Smooth muscle cell of the brain vasculature (primary cell): ENCODE results near the gene NDP.
A peak's percentile ranks its signal among the peaks of the same experiment; 100 is the strongest.
"Not testable (repeated sequence)": the region's sequence is repeated elsewhere in the genome, so short reads cannot be mapped to it uniquely, and the experiment has no call there.

Experiments
- DNase-seq: peaks from one replicate; pipeline ENCODE4 v3.0.0-alpha.2; 2012; ENCODE audit warnings: low read depth, low spot score

NDP gene

DNA sequence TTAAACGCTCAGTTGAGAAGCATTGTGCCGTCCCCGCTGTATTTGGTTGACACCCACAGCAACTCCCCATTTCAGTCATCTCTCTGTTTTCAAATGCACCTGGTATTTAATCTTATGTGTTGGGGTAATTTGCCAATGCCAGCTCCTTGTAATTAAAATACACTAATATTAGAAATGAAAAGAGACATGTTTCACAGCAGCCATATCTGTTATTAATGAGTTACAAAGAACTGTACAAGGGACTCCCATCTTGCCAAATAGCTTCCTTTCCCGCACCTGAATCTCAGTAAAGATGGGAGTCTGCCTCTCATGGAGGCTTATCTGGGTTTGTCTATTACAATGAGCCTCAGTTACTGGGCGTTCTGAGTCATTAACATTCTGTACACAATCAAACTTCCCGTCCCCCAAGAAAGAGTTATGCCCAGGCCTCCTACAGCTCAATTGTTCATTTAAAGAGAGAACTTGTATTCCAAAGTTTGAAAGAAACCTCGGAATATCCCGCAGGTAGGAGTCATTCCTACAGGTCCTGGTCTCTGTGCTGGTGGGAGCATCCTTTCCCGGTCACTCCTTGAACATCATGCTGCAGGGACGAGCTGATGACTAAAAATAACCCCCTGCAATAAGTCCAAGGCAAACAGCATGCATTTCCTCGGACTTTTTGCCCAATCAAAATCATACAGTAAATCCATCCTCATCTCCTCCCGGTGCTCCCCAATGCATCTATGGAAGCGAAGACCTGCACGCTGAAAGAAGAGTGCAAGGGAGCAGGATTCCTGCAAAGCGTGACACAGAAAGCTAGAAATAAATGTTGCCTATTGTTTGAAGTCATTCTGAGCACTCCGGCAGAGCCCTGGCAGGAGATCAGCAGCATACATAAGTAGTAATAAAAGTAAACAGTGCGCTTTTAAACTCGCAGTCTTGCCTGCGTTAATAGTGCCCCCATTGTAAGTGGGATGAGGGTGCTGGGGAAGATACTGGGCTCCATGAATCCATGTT is 926 bp downstream of the NDP start:
- no peak for DNase-seq

DNA sequence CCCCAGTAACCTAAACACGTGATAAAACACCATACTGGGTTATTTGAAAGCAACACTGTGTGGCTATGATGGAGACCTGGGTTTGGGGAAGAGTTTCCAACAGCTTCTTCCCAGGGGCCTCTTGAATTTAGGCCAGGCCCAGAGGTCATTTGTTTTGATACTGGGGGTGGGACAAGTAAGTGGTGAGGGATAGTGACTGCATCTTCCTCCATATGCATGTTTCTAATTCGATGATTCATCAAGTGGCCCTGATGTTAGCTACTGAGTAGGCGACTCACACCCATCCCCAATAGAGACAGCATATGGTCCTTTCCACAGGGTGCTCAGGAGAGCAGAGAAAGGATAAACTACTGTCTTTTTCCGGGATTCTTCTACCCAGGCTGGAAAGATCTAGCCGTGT is 2.7 kb downstream of the NDP start:
- DNase-seq, result no peak

DNA sequence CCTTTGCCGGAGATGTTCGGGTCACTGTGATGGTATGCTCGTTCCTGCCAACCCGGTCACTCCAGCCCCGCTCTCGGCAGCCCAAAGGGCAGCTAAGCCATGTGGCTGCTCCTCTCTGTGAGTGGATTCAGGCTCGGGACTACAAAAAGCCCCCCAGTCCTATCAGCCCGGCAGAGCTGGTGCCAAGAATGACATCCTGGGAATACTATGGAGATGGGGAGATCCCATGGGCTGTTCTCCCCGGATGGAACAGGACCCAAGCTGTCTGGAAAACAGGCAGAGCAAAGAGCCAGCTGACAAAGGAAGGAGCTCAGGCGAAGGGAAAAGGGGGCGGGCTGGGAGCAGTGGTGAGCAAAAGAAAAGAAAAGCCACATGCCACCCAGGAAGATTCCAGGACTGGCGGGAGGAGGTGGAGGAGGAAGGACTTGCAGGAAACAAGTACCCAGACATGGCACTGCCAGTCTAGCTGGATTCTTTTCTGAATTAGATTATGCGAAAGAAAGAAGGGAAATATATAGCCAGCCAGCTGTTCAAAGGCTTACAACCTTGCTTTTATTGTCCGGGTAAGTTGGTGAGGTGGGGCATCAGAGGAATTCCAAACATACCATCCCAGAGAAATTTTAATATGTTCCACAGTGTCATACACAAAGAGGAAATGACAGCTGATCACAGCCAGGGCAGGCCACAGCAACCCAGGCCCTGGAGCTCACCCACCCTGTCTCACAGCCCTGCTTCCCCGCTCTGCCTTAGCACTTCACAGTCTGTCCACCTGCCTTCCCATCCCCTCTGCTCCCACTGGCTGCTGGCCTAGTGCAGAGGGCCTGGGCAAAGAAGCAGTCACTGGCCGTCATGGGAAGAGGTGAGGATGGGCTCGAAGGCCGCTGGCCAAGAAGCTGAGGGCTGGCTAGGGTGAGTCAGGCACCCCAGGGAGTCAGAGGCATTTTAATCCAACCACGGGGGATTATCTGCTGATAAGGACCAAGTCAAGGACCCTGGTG is 3.4 kb downstream of the NDP start:
- no peak for DNase-seq

DNA sequence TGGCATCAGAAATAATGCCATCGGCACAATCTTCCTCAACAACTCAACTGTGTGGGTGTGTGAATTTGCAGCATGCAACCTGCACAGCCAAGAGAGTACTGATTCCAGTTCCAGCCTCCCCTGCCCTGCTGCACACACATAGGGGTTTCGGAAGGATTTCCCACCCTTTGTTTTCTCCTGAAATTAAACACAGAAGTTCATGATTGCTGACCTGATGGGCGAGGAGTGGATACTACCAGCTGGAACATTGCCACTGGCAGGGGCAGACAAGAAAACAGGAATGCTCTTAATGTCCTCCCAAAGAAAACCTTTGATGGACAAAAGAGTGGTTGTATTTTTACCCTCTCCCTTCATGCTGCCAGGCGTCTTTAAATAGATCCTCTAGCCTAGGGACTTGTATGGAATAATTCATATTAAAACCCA is 4.8 kb downstream of the NDP start:
- no peak for DNase-seq

DNA sequence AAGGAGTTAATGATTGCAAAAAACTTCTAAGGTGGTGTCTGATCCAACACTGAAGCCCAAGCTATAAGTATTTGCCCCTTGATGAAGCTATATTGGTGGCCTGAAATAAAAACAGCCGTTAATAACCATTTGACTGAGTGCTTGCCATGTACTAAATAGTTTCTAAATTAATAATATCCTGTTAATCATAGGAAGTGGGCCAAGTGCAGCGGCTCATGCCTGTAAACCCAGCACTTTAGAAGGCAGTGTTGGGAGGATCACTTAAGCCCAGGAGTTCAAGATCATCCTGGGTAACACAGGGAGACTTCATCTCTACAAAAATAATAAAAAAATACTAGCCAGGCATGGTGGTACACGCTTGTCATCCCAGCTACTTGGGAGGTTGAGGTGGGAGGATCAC is 8.3 kb downstream of the NDP start:
- no peak for DNase-seq

DNA sequence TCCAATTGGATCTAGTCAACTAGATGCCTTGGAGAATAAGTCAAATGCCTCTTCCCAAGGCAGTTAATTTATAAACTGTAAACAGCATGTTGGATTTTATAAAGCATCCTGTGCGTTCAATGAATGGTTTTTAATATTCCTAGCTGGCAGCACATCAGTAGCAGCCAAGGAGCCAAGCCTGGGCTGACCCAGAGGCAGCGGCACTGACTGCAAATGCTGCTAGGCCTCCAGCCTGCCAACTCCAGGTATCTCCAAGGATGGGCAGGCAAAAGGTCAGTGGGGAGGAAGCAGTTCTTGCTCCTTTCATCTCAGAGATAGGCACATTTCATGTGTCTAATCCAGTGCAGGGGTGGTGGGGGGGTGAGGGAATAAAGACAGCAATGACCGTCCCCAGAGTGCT is 9.5 kb downstream of the NDP start:
- DNase-seq, result no peak

DNA sequence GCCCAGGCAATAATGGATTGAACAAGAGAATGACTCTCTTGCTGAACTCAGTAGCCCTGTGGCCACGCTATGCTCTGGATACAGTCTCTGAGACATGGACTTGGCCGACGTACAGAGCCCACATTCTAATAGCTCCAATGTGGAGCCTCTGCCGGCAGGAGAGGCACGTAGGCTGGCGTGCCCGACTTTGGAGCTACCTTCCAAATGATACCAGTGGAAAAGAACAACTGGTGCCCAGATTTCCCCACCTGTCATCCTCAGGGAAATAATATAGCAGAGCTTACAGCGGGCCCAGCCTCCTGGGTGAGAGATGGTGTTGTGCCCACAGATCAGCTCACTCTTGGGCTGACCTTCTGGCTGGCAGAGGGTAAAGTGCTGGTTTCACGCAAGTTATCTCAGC is 10.6 kb downstream of the NDP start:
- no peak for DNase-seq

DNA sequence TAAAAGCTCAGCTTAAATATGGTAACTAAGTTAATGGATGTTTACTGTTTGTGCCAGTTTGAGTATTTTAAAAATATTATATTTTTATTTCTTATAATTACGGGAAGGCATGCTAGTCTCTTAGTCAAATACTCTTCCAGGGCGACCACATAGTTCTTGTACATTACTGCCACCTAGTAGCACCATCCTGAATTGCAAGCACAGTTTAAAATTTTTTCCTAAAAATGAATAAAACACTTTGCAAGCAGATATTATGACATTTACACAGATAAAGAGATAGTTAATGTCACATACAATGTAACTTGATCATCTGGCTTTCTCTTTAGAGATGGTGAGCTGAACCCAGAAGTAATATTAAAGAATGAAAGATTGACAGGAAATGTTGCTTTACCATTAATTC is 11.5 kb downstream of the NDP start:
- DNase-seq, result no peak

DNA sequence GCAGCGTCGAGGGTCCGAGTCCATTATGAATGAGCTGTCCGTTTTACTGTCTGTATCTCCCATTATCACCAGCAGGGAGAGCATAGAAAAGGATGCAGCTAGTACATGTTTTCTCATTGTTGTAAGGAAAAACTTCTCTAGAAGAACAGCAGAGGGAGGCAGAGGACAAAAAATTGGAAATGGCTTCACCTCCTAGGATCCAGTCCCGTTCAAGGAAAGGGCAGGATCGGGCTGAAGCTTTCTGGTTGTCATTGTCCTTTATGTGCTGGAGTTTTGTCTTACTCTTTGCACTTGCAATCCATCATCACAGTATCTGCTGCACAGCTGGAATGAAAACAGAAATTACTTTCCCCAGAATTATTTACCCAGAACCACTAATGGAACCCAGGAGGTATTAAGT is 14.7 kb downstream of the NDP start:
- DNase-seq, result peak; percentile 35

DNA sequence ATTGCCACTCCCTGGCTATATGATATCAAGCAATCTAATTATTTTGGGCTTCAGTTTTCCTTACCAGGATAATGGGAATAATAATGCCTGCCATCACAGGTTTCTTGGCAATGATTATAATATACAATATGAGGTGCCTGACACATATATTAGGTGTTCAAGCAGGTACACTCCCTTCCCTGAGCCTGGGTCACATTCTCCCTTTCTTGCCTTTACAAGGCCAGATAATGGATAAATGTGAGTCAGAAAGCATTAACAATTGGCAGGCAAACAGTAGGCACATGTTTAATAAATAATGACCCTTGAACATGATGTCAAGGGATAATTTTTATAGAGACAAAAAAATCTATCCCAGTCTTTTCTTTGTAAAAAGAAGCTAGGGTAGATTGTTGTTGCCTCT is 17.2 kb downstream of the NDP start:
- DNase-seq, result no peak

DNA sequence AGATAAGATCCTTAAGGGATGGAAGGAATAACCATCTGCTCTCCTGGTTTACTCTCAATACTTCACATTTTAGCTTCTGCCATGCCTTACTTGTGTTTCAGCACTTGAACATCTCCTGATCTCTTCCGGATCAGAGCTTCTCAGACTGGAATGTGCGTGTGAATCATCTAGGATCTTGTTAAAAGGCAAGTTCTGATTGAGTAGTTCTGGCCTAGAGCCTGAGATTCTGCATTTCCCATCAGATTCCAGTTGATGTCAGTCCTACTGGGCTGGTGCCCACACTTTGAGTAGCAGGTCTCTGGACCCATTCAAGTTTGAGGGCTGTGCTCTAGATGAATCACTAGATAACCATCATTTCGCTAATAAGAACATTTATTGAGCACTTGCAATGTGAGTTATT is 20.0 kb downstream of the NDP start:
- no peak for DNase-seq

DNA sequence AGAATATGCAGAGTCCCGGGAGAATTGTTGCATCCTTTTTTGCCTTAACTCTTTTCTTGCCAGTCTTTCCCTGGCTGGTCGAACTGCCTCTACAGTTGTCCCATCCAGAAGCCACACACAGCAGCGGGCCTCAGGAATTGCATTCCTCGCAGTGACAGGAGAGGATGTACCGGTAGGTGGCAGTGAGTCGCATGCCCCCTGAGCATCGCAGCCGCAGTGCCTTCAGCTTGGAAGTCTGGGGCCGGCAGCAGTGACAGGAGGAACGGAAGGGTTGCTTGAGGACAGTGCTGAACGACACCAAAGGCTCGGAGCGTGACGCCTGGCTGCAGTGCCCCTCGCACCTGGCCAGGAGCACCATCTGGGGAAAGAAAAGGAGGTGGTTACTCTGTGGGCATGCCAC is 23.5 kb downstream of the NDP start:
- DNase-seq, result no peak

DNA sequence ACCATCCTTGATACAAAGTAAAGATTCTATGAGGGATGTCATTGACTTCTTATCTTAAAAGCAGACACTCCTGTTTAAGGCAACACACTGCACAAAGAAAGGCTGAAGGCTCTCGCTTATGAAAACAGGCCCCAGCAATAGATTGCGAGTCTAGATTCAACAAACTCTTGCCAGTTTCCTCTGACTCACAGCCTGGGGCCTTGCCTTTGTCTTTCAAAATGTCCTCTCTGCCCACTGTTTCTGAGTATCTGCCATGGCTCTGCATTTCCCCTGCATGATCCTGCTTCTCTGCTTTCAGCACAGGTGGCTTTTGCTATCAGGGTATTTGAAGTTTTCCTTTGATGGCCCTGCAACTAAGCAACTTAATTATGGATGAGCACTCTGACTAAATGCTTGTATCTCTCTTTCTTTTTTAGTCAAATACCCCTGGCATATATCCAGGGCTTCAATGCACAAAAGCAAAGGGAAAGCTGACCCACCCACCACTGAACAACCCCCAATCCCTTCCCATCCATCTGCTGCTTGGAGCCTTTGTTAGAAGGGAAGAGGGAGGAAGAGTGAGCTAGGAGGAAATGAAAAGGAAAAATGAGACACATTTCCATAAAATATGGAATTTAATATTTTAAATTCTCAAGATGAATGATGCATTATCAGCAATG is 32.2 kb downstream of the NDP start:
- DNase-seq, result no peak

DNA sequence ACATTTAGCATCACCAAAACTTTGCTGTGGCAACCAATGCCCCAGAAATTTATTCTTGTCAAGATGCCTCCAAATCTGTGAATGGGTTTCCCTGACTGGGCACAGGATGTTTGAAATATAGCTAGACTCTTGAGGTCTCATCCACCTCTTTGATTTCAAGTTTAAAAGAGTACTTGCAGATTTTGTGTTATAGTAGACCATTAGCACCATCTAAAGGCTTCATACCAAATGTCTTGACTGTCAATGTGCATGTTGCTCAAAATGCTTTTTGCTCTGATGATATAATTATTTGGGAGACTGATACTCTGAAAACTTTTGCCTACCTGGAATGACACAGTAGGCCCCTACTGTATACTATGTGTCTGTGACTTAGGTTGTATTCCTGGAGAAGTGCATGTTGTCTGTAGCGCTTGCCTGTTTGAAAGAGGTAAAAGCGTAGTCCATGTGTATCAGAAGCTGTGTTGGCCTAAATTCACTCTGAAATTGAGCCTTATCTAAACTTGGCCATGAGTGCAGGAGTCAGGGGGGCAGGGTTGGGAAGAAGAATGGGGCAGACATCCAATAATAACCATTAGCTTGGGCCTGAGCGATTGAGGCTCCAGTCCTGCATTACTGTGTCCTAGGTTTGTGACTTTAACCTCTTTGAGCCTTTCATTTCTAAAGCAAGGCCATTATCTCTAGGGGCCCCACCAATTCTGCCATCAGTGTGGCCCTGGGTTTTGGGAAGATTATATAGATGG is 33.8 kb downstream of the NDP start:
- no peak for DNase-seq

DNA sequence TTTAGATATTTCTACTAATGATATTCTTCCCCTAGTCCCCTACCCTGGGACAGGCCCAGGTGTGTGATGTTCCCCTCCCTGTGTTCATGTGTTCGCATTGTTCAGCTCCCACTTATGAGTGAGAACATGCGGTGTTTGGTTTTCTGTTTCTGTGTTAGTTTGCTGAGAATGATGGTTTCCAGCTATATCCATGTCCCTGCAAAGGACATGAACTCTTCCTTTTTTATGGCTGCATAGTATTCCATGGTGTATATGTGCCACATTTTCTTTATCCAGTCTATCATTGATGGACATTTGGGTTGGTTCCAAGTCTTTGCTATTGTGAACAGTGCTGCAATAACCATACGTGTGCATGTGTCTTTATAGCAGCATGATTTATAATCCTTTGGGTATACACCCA is 51.2 kb downstream of the NDP start:
- DNase-seq, result not testable (repeated sequence)

DNA sequence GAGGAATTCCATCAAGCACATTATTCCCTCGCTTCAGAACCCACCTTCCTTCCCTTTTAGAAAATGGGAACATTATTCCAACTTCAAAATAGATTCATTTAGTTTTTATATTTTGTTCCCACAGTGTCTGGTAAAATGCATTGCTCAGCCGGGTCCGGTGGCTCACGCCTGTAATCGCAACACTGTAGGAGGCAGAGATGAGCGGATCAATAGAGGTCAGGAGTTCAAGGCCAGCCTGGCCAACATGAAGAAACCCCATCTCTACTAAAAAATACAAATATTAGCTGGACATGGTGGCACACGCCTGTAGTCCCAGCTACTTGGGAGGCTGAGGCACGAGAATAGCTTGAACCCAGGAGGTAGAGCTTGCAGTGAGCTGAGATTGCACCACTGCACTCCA is 62.4 kb downstream of the NDP start:
- DNase-seq, result not testable (repeated sequence)

DNA sequence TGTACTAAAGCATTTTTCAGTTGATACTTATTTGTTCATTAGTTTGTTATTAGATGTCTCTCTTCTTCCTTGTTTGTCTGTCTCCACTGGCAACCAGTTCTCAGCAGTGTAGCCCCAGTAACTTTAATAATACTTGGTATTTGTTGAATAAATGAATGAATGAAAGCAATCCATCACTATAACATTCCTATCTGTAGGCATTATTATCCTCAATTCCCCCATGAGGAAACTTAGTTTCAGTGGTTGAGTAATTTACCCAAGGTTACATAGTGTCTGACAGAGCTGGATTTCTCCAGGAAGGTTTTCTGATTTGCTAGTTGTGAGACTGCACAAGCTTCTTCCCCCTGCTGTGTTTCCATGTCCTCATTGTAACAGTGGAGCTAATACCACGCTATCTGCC is 63.2 kb downstream of the NDP start:
- DNase-seq, result no peak

DNA sequence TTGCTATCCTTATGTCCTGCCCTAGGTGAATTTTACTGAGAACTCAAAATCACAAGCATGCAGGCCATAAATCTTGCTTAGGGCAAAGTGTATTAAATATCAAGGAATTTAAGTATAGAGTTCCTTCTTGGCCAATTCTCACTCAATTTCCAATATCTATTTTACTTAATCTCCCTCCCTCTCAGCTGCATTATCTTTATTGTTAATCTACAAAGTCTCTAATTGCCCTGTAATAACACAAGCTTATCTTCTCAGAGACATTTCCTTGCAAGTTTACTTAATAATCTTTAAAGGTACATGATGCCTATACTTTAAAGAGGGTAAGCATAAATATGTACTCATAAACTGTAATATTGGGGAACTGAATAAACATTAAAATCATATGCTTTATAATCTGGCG is 64.0 kb downstream of the NDP start:
- DNase-seq, result no peak

DNA sequence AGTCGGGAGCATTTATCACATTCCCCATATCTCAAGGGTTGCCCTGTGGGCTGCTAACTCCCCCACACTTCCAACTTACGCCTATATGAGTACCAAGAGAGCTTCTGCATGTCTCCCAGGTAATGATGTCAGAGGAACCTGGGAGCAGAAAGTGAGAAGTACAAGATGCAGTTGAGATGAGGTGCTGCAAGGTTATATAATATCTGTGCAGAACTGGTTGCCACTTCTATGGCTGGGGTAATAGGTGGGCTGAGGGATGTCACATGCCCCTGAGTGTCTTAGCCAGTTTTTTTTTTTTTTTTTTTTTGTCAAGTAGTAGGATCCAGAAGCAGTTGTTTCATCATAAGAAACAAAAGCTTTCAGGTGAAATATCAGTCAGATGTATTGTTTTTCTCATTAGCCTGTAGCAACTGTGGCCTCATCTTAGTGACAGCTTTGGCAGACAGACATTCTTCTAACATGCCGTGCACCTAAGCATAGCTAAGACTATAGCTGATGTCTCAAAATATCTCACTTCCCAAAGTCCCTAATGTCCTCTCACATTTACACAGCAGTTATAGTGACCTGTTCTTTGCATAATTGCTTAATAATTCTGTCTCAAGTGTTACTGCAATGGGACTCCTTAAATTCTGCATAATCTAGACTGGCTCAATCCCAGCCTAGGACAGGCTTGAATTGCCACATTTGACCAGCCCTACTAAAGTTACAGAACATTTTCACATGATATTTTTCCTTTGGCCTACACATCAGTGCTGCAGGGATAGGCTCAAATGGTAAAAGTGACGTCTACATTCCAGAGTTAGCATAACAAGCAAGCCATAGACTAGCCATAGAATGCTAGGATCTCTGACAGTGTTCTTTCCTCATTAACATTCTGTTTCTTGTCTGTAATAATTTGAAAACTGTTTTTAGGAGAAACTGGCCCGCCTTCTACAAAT is 73.0 kb downstream of the NDP start:
- no peak for DNase-seq
